Activated naive CD8-positive, alpha-beta T cell (primary cell): ENCODE results near the gene PI3.

Source experiments
- H3K27ac Mint-ChIP-seq: one replicate; pipeline ENCODE4 v1.8.0; 2021; ENCODE audit warnings: mixed read lengths
- H3K27me3 Mint-ChIP-seq: one replicate; pipeline ENCODE4 v1.8.0; 2021; ENCODE audit warnings: mixed read lengths
- H3K36me3 Mint-ChIP-seq: one replicate; pipeline ENCODE4 v1.8.0; 2021; ENCODE audit warnings: mixed read lengths
- H3K4me1 Mint-ChIP-seq: one replicate; pipeline ENCODE4 v1.8.0; 2021; ENCODE audit warnings: low read depth, mixed read lengths
- H3K4me3 Mint-ChIP-seq: one replicate; pipeline ENCODE4 v1.8.0; 2021; ENCODE audit warnings: mild to moderate bottlenecking, mixed read lengths
- H3K9me3 Mint-ChIP-seq: one replicate; pipeline ENCODE4 v1.8.0; 2021; ENCODE audit warnings: low read depth, mixed read lengths

Gene PI3

DNA sequence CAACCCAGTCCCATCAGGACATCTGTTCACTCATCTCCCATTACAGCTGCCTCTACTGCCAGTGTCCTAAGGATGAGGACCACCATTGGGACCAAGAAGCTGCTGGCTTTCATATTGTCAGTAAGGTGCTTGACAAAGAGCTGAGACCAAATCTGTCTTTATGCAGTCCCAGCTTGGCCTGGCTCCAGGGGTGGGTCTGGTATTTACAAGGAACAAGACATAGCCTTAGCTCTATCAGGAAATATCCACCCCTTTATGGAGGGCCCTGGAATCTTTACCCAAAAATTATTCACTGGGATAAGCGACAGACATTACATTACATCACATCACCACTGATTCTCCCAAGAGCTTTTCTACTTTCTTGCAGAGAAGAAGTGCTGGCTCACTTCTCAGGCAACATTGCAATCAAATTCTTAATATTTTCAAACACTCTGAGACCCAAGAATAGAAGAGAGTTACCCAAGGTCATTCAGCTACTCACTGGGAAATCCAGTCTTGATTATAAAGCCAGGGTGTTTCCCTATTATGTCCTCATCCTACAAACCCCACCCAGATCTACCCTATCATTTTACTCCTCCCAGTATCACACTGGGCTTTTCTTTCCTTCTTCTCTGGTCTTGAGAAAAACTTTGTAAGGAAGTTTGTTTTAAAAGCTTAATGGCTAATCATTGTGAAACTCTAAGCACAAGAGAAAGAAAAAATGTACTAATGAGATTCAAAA is 11.5 kb upstream of the PI3 start:
- Mint-ChIP-seq H3K27me3 (peaks cover 37% of the 10 kb centered on the region), H3K36me3 (peaks cover 9% of the 10 kb centered on the region), H3K9me3 (peaks cover 37% of the 10 kb centered on the region), H3K4me3 (no peak overlapping the region), H3K27ac (no peak overlapping the region), H3K4me1 (no peaks in the 10 kb centered on the region)

DNA sequence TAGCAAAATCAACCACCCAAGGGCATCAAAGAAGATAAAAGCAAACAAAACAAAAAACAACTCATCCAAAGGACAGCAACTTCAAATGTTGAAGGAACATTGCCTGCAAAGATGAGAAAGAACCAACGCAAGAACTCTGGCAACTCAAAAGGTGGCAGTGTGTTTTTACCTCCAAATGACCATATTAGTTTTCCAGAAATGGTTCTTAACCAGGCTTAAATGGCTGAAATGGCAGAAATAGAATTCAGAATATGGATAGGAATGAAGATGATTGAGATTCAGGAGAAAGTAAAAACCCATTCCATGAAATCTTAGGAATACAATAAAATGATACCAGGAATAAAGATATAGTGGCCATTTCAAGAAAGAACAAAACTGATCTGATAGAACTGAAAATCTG is 9.8 kb upstream of the PI3 start:
- peaks cover 37% of the 10 kb centered on the region for H3K27me3 Mint-ChIP-seq
- no peaks in the 10 kb centered on the region for H3K4me1 Mint-ChIP-seq
- H3K4me3 Mint-ChIP-seq: no peak overlapping the region
- H3K9me3 Mint-ChIP-seq: peaks cover 28% of the 10 kb centered on the region
- H3K36me3 Mint-ChIP-seq: peaks cover 3% of the 10 kb centered on the region
- no peak overlapping the region for H3K27ac Mint-ChIP-seq

DNA sequence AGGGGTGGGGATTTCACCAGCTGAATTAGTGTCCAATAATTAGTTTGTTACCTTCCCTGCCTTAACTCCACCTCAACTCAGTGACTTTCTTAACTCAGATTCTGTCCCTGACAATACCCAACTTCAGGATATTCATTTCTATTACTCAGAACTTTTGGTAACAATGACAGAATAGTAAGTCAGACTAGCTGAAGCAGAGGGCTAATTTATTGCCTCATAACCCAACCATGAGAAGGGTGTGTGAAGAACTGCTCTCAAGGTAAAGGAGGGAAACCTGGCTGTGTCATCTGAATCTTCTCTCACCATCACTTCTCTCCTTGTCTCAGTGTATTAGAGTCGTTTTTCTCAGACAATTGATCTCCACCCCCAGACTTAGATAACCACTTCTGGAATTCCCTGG is 1.2 kb upstream of the PI3 start:
- H3K27ac Mint-ChIP-seq: no peak overlapping the region
- peaks cover 4% of the 10 kb centered on the region for H3K9me3 Mint-ChIP-seq
- H3K4me3 Mint-ChIP-seq: no peak overlapping the region
- peaks cover 16% of the 10 kb centered on the region for H3K27me3 Mint-ChIP-seq
- H3K4me1 Mint-ChIP-seq: no peaks in the 10 kb centered on the region
- peaks cover 4% of the 10 kb centered on the region for H3K36me3 Mint-ChIP-seq

DNA sequence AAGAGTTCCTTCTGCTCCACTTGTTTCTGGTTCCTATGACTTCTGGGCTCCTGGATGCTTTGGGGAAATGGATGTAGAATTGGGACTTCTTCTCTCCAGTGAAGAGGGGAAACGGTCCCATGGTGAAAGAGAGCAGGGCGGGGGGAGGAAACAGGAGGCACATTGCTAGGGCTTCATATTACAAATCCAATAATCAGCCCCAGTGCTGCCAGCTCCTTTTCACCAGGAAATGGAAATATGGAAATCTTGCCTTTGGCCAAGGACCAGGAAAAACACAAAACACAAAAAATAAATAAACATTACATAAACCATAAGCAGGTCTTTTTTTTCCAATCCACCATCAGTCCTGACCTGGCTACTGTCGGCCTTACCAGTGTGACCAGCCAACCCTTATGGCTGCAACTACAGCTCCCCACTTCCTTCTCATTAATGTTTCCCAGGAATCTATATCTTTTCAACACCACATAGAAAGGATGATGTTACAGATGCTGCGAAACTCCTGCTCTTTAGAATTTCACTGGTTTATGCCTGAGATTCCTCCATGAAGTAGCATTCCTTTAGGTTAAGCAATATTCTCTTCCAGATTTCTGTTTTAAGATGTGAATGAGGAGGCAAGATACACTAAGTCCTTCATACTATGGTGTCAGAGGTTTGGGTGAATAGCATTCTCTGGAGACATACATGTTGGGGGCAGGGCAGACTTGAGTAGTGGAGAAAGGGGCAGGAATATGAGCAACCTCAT is 2.0 kb downstream of the PI3 start:
- no peaks in the 10 kb centered on the region for H3K36me3 Mint-ChIP-seq
- H3K9me3 Mint-ChIP-seq: no peaks in the 10 kb centered on the region
- no peak overlapping the region for H3K27ac Mint-ChIP-seq
- no peak overlapping the region for H3K4me3 Mint-ChIP-seq
- H3K4me1 Mint-ChIP-seq: no peaks in the 10 kb centered on the region
- peaks cover 5% of the 10 kb centered on the region for H3K27me3 Mint-ChIP-seq

DNA sequence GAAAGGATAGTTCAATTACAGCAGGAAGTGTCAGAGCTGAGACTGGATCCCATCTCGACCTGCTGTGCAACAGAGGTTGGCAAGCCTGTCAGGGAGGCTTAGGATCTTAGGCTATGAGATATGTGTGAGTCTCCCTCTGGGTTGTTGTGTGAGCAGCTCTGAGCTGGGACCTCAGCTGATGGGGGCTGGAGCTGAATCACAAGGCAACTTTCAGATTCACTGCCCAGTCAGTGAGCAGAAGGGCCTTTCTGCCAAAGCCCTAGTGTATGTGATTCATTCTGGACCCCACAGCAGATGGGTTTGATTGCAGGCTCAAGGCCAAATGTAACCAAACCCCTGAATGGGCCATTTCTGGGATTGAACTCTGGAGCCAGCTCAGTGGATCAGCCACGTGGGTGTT is 4.5 kb downstream of the PI3 start:
- Mint-ChIP-seq H3K9me3 (no peaks in the 10 kb centered on the region), H3K27ac (no peak overlapping the region), H3K36me3 (no peaks in the 10 kb centered on the region), H3K27me3 (peaks cover 1% of the 10 kb centered on the region), H3K4me3 (no peak overlapping the region), H3K4me1 (no peaks in the 10 kb centered on the region)

DNA sequence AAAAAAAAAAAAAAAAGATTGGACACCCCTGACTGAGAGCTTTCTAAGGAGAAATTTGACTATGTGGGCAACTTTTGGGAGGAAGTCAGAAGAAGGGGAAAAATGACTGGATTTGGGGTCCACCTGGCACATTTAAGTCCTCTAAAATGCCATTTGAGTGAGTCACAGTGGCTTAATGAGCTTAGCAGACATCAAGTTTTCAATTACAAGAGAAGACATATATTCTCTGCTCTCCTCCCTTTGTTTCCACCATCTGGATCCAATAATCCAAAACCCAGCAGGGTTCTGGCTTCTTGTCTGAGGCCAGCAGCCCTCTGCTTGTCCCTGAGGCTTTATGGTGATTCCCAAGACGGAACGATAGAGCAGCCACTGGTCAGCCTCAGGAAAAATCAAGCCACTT is 6.9 kb downstream of the PI3 start:
- Mint-ChIP-seq H3K36me3 (no peaks in the 10 kb centered on the region), H3K4me3 (no peak overlapping the region), H3K27ac (no peak overlapping the region), H3K4me1 (no peaks in the 10 kb centered on the region), H3K27me3 (no peaks in the 10 kb centered on the region), H3K9me3 (no peaks in the 10 kb centered on the region)

DNA sequence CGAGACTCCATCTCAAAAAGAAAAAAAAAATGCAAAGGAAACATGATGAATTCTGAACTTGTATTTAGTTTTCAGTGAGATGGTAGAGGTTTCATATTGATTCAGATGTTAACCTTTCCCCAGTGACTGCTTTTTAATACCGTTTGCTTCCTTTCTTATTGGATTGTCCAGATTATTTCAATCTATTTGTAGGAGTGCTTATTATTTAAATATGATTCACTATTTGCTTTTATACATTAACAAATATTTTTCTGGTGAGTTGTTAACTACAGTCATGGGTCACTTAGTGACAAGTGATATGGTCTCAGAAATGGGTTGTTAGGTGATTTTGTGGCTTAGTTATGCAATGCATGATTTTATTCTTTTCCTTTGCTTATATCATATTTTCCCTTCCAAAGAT is 8.4 kb downstream of the PI3 start:
- Mint-ChIP-seq H3K4me1 (no peaks in the 10 kb centered on the region), H3K4me3 (no peak overlapping the region), H3K36me3 (no peaks in the 10 kb centered on the region), H3K27ac (no peak overlapping the region), H3K27me3 (no peaks in the 10 kb centered on the region), H3K9me3 (no peaks in the 10 kb centered on the region)

DNA sequence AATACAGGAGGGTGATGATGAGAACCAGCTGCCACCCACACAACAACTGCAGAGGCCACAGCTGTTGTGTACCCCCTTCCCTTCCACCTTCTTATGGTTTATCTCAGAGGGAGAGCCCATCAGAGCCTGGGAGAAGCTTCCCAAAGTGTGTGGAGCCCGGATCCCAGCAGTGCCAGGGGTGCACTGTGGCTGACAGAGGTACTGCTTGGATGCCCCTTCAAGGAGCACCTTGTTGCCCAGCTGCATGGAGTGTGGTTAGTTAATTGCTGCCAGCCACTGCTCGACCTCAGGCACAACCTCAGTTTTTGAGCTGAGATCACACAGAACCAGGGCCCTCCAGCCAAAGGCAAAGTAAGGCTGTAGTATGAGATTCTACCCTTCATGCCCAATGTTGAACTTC is 13.0 kb downstream of the PI3 start:
- no peaks in the 10 kb centered on the region for H3K4me1 Mint-ChIP-seq
- no peak overlapping the region for H3K27ac Mint-ChIP-seq
- no peaks in the 10 kb centered on the region for H3K36me3 Mint-ChIP-seq
- H3K9me3 Mint-ChIP-seq: no peaks in the 10 kb centered on the region
- H3K27me3 Mint-ChIP-seq: peaks cover 1% of the 10 kb centered on the region
- H3K4me3 Mint-ChIP-seq: no peak overlapping the region

DNA sequence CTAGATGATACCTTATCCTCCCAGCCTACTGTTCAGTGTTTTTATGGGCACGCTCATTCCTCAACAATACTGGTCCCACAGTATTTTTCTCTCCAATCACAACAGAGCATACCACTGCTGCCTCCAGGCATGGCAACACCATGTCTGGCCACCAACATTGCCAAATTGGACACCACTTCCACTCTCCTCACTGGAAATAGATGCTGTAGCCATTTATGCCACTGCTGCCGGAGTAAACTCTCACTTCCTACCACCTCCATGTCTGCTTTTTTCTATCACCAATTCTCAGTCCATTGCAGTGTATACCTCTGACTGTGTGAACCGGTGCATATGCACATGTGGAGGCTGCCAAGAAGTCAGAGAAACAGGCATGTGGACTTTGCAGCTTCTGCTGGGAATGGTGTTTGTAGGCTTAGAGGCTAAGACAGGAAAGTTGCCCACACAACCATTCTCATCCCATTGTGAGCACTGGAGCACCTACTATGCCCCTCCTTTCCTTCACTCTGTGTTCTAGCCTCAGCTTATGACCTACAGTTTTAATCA is 14.4 kb downstream of the PI3 start:
- Mint-ChIP-seq H3K27me3 (peaks cover 1% of the 10 kb centered on the region), H3K4me1 (no peaks in the 10 kb centered on the region), H3K4me3 (no peak overlapping the region), H3K36me3 (no peaks in the 10 kb centered on the region), H3K9me3 (no peaks in the 10 kb centered on the region), H3K27ac (no peak overlapping the region)

DNA sequence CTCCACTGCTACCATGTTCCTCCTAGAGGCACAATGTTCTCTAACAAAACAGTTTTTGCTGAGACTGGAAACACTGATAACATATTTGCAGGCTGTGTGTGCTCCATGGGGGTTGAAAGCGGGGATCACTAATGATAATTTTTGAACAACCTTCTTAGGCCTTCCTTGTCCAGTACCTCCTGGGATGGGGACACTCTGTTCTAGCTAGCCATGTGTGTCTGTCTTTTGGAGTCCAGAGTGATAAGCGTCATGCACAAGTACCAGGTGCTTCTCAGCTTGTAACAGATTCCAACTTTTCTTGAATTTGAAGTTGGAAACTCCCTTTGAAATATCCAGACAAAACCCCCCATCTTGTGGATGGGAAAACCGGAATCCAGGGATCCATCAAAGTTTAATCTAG is 15.2 kb downstream of the PI3 start:
- Mint-ChIP-seq H3K4me1 (no peaks in the 10 kb centered on the region), H3K4me3 (no peak overlapping the region), H3K9me3 (no peaks in the 10 kb centered on the region), H3K27ac (no peak overlapping the region), H3K27me3 (peaks cover 2% of the 10 kb centered on the region), H3K36me3 (no peaks in the 10 kb centered on the region)

DNA sequence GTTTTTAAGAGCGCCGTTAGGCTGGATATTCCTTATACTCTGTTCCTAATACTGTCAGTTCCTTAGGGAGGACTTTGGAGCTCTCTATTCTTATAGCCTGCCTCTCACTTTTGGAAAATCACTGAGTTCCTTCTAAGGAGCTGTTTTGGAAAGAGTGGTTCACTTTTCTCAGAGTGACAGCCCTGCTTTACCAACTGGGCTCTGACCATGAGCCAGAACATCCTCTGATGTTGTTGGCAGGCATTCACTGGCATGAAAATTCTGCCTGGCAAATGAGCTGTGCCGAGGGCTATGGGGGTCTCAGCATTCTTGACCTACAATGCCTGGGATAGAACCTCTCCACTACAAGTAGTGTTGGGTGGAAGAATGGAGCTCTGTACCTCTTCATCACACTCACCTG is 17.2 kb downstream of the PI3 start:
- H3K27ac Mint-ChIP-seq: no peak overlapping the region
- H3K9me3 Mint-ChIP-seq: no peaks in the 10 kb centered on the region

DNA sequence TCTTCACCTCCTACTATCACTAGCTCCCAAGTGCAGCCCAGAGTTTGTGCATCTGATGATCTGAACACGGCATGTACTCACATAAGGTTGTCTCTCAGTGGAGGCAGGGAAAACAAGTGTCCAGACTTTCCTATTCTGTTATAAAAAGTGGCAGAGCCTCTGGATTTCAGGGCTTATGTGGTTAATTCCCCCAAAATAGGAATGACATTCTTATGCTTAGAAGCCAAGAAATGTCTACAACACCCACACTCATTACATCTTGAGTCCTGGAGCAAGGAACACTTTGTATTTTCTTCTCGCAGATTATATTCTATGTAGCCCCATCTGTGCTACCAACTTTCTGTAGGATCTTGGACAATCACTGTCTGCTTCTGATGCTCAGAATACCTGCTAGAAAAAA is 18.6 kb downstream of the PI3 start:
- Mint-ChIP-seq H3K4me3 (no peak overlapping the region), H3K27me3 (peaks cover 7% of the 10 kb centered on the region), H3K36me3 (no peaks in the 10 kb centered on the region), H3K27ac (no peak overlapping the region), H3K4me1 (no peaks in the 10 kb centered on the region), H3K9me3 (no peaks in the 10 kb centered on the region)

More for the DNA sequence above, 17.2 kb downstream of the PI3 start:
- no peak overlapping the region for H3K4me3 Mint-ChIP-seq
- peaks cover 3% of the 10 kb centered on the region for H3K27me3 Mint-ChIP-seq
- H3K36me3 Mint-ChIP-seq: no peaks in the 10 kb centered on the region
- H3K4me1 Mint-ChIP-seq: no peaks in the 10 kb centered on the region

DNA sequence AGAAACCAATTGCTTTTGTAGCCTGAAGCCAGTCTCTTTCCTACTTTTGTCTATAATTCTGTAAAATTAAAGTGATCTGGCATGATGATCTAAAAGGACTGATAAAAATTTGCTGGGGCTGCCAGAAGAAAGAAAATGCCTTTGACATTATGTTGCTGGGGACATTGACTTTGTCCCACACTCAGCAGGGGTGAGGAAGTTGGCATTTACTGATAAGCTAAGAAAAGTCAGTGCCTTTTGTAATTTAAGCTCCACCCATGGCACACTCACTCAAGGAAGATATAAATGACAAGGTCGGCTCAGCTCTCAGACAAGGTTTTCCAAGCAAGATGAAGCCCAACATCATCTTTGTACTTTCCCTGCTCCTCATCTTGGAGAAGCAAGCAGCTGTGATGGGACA is 32.0 kb downstream of the PI3 start, which contains the start of gene SEMG1:
TSS of gene SEMG1 (plus strand) at position 309 of the 400 bp plus-strand sequence. CDS start at position 330, 21 bp downstream.
- no peaks in the 10 kb centered on the region for H3K4me1 Mint-ChIP-seq
- H3K27ac Mint-ChIP-seq: no peak within 1 kb of the TSS
- peaks cover 29% of the 10 kb centered on the region for H3K27me3 Mint-ChIP-seq
- peaks cover 5% of the 10 kb centered on the region for H3K9me3 Mint-ChIP-seq
- H3K36me3 Mint-ChIP-seq: no peaks in the 10 kb centered on the region
- no peak within 1 kb of the TSS for H3K4me3 Mint-ChIP-seq

DNA sequence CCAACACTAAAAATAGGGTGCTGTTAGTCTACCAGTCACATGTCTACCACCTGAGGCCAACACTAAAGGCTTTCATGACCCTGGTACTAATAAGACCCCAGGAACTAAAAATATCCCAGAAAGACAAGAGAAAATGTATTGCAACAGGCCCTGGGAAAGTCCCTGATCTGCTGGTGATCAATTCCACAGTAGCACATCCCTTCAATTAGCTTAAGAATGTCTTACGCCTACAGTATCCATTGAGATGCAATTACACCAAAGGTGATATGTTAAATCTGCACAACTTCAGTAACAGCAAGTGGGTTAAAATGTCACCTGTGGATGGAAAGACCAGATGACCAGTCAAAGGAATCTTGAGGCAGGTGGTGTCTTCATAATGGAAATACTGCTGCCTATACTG is 35.2 kb downstream of the PI3 start:
- H3K4me1 Mint-ChIP-seq: no peaks in the 10 kb centered on the region
- no peak overlapping the region for H3K4me3 Mint-ChIP-seq
- no peaks in the 10 kb centered on the region for H3K36me3 Mint-ChIP-seq
- no peaks in the 10 kb centered on the region for H3K9me3 Mint-ChIP-seq
- H3K27ac Mint-ChIP-seq: no peak overlapping the region
- H3K27me3 Mint-ChIP-seq: peaks cover 31% of the 10 kb centered on the region

DNA sequence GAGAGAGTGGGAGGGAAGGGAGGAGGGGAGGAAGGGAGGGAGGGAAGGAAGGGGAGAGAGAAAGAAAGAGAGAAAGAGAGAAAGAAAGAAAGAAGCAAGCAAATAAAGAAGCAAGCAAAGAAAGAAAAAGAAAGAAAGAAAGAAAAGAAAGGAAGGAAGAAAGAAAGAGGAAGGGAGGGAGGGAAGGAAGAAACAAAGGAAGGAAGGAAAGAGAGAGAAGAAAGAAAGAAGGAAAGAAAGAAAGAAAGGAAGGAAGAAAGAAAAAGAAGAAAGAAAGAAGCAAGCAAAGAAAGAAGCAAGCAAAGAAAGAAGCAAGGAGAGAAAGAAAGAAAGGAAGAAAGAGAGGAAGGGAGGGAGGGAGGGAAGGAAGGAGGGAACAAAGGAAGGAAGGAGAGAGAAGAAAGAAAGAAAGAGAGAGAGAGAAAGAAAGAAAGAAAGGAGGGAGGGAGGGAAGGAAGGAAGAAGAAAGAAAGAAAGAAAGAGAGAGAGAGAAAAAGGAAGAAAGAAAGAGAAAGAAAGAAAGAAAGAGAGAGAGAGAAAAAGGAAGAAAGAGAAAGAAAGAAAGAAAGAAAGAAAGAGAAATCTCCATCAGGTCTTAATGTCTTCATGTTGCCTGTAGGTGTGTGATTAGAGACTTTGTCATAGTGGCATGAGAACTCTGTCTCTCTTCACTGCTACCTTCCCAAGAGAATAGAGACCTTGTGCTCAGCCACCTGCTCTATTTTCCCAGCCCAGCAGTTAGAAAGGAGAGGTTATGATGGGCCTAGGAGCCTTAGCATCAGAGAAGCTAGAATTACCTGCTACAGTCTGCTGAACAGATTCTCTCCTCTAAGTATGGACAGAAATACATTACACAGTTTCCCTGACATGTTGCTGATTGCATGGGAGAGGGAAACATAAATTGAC is 37.1 kb downstream of the PI3 start:
- no peaks in the 10 kb centered on the region for H3K36me3 Mint-ChIP-seq
- H3K4me3 Mint-ChIP-seq: no peak overlapping the region
- H3K4me1 Mint-ChIP-seq: no peaks in the 10 kb centered on the region
- peaks cover 24% of the 10 kb centered on the region for H3K27me3 Mint-ChIP-seq
- H3K9me3 Mint-ChIP-seq: no peaks in the 10 kb centered on the region
- H3K27ac Mint-ChIP-seq: no peak overlapping the region
